ENCODE results near the gene ADAMTSL3.

GRCh38 chr15:84057714-84058331 lies 403.9 kb downstream of the ADAMTSL3 start:
- no peak for TF ChIP-seq POLR2A (IDR thresholded peaks at IDR 0.05)
- TF ChIP-seq, protein P1, sequence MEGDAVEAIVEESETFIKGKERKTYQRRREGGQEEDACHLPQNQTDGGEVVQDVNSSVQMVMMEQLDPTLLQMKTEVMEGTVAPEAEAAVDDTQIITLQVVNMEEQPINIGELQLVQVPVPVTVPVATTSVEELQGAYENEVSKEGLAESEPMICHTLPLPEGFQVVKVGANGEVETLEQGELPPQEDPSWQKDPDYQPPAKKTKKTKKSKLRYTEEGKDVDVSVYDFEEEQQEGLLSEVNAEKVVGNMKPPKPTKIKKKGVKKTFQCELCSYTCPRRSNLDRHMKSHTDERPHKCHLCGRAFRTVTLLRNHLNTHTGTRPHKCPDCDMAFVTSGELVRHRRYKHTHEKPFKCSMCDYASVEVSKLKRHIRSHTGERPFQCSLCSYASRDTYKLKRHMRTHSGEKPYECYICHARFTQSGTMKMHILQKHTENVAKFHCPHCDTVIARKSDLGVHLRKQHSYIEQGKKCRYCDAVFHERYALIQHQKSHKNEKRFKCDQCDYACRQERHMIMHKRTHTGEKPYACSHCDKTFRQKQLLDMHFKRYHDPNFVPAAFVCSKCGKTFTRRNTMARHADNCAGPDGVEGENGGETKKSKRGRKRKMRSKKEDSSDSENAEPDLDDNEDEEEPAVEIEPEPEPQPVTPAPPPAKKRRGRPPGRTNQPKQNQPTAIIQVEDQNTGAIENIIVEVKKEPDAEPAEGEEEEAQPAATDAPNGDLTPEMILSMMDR (IDR thresholded peaks at IDR 0.05), result no peak
